Measurements from ENCODE around the gene CDCP2. TPM values are rescaled to one million over a fixed set of nuclear protein-coding genes. Genes with fewer than 3 reads are reported as not detected.

CDCP2 gene
- total and polyA plus RNA-seq, 4 donors, result 0.06 to 0.08 TPM; not detected in 2

DNA sequence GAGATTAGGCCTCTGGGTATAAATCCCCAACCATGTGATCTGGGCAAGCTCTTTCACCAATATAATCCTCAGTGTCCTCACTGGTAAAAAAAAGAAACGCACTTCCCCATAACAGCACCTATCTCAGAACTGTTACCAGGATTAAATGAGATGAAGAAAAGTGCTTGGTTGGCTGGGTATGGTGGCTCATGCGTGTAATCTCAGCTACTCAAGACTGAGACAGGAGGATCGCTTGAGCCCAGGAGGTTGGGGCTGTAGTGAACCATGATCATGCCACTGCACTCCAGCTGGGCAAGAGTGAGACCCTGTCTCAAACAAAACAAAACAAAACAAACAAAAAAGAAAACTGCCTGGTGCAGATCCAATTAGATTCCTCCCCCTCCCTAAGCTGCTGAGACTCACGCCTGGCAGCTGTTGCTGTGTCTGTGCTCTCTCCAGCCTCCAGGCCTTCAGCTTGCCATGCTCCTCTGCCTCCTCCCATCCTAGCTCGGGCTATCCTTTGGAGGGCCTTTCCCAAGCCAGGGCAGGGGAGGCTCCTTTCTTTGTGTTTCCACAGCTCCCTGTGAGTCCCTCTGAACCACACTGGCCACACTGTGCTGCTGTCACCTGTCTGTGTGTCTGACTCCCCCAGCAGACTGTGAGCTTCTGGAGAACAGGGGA, 28.0 kb upstream of the CDCP2 start:
- Histone ChIP-seq H3K27me3 (ENCODE audit: control insufficient read depth, insufficient read depth, low read length) (no peaks in the 10 kb centered on the region), H3K4me1 (ENCODE audit: control insufficient read depth, insufficient read depth, low read length) (no peaks in the 10 kb centered on the region), H3K36me3 (ENCODE audit: control insufficient read depth, insufficient read depth, low read length) (peaks cover 23% of the 10 kb centered on the region), H3K9me3 (ENCODE audit: control insufficient read depth, insufficient read depth, low read length) (no peaks in the 10 kb centered on the region), H3K27ac (ENCODE audit: low read depth, low read length) (no peak overlapping the region), H3K4me3 (ENCODE audit: low read depth, low read length) (no peak overlapping the region)
- WGBS (ENCODE audit: insufficient coverage), result 63% methylated on average over 2 of the region's 5 CpGs
- no peak for DNase-seq (ENCODE audit: low read depth in 4 of 6, low spot score in 6 of 6)

DNA sequence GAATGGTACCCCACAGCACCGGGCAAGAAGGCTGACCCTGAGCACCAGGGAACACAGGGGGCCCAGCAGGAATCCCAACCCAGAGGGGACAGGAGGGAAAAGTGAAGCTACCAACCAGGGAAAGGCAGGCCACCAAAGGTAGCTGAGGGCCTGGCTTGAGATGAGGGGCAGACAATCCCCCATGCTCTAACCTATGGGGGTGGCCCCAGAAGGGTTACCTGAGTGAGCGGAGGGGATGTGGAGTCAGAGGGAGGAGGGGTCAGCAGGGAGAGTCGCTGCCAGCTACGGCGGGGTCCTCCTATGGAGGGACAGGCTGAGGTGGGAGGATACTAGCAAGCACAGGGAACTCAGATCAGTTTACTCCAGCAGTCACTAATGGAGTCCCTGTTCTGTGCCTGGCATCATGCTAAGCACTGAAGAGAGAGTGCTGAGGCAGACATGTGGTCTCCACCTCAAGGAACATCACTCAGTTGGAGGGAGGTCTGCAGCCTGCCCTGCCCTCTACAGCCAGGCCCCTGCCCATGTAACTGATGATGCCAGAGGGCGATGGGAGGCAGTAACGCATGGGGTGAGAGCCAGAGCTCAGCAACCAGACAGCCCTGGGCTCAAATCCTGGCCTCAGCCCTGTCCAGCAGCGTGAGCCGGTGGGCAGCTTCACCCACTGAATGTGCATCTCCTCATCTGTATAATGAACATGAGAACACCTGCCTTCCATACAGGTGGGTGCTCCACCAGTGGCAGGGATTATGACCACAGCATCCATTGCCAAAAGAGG, 25.7 kb upstream of the CDCP2 start:
- Histone ChIP-seq H3K27me3 (ENCODE audit: control insufficient read depth, insufficient read depth, low read length) (no peaks in the 10 kb centered on the region), H3K27ac (ENCODE audit: low read depth, low read length) (no peak overlapping the region), H3K36me3 (ENCODE audit: control insufficient read depth, insufficient read depth, low read length) (peaks cover 23% of the 10 kb centered on the region), H3K9me3 (ENCODE audit: control insufficient read depth, insufficient read depth, low read length) (no peaks in the 10 kb centered on the region), H3K4me3 (ENCODE audit: low read depth, low read length) (no peak overlapping the region), H3K4me1 (ENCODE audit: control insufficient read depth, insufficient read depth, low read length) (peaks cover 11% of the 10 kb centered on the region)
- WGBS (ENCODE audit: insufficient coverage), result 95% methylated on average over 8 of the region's 9 CpGs
- no peak for DNase-seq (ENCODE audit: low read depth in 4 of 6, low spot score in 6 of 6)

DNA sequence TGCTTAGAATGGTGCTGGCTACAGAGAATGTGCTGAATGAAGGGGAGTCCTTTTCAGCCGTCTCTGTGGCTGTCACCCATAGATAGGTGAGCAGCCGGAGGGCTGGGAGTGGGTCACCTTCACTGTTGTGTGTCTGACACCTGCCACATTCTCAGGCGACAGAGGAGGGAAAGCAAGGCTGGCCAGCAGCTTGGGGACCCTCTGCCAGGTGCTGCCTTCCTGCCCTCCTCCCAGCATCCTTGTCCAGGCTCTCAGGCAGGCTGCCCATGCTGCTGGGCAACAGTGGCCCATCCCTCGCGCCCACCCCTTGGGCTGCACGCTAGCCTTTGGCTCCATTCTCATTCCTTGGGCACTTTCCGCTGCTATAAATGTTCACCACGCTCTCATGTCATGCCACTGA, 24.9 kb upstream of the CDCP2 start:
- DNase-seq (ENCODE audit: low read depth in 4 of 6, low spot score in 6 of 6), result no peak
- Histone ChIP-seq H3K27ac (ENCODE audit: low read depth, low read length) (no peak overlapping the region), H3K27me3 (ENCODE audit: control insufficient read depth, insufficient read depth, low read length) (no peaks in the 10 kb centered on the region), H3K36me3 (ENCODE audit: control insufficient read depth, insufficient read depth, low read length) (peaks cover 23% of the 10 kb centered on the region), H3K4me3 (ENCODE audit: low read depth, low read length) (no peak overlapping the region), H3K9me3 (ENCODE audit: control insufficient read depth, insufficient read depth, low read length) (no peaks in the 10 kb centered on the region), H3K4me1 (ENCODE audit: control insufficient read depth, insufficient read depth, low read length) (peaks cover 12% of the 10 kb centered on the region)
- WGBS (ENCODE audit: insufficient coverage), result 81% methylated on average over 8 of the region's 8 CpGs

DNA sequence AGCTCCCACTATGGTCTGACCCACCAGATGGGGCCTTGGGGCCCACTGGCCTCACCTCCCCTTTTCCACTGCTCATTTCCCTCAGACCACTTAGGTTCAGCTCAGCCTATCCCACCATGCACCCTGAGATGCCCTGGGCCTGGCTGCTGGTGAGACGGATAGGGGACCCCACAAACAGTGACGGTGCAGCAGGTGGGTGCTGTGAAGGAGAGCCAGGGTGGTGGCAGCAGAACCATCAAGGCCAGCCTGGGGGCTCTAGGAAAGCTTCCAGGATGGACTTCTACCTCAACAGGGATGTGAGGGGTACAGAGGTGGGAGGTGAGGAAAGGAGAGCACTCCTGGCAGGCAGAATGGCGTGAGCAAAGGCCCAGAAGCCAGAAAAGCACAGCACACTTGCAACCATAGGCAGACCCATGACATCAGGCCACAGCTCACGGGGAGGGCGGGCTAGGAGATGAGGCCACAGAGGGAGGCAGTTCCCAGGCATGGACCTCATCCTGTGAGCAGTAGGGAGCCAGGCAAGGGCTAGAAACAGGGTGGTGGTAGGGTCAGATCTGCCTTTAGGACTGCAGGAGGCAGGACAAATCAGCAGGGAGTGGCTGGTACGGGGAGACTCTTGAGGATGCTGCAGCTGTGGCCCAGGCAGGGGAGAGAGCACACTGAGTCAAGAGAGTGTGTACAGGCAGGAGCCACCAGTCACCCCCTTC, 24.0 kb upstream of the CDCP2 start:
- no peak for DNase-seq (ENCODE audit: low read depth in 4 of 6, low spot score in 6 of 6)
- H3K27ac ChIP-seq (ENCODE audit: low read depth, low read length), result no peak overlapping the region
- H3K36me3 ChIP-seq (ENCODE audit: control insufficient read depth, insufficient read depth, low read length), result peaks cover 23% of the 10 kb centered on the region
- H3K4me3 ChIP-seq (ENCODE audit: low read depth, low read length), result no peak overlapping the region
- H3K27me3 ChIP-seq (ENCODE audit: control insufficient read depth, insufficient read depth, low read length), result no peaks in the 10 kb centered on the region
- 88% methylated on average over 6 of the region's 6 CpGs for WGBS (ENCODE audit: insufficient coverage)
- no peaks in the 10 kb centered on the region for H3K9me3 ChIP-seq (ENCODE audit: control insufficient read depth, insufficient read depth, low read length)
- peaks cover 12% of the 10 kb centered on the region for H3K4me1 ChIP-seq (ENCODE audit: control insufficient read depth, insufficient read depth, low read length)

DNA sequence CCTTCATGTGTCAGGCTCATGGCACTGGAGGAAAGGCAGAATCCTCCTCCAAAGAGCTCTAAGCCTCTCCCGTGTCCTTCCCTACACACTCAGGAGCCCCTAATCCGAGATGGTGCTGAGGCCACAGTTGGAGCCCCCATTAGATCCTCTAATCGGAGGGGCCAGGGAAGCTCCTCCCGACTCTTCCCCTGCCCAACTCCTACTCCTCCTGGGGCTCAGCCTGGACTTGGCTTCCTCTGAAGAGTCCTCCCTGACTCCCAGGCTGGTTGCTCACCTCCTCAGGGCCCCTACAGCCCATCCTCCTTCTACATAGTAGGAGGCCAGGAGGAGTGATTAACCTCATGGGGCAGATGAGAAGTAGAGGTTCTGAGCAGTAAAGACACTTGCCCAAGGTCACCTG, 21.3 kb upstream of the CDCP2 start:
- no peaks in the 10 kb centered on the region for H3K9me3 ChIP-seq (ENCODE audit: control insufficient read depth, insufficient read depth, low read length)
- no peak overlapping the region for H3K4me3 ChIP-seq (ENCODE audit: low read depth, low read length)
- peaks cover 19% of the 10 kb centered on the region for H3K36me3 ChIP-seq (ENCODE audit: control insufficient read depth, insufficient read depth, low read length)
- peaks cover 12% of the 10 kb centered on the region for H3K4me1 ChIP-seq (ENCODE audit: control insufficient read depth, insufficient read depth, low read length)
- H3K27me3 ChIP-seq (ENCODE audit: control insufficient read depth, insufficient read depth, low read length), result no peaks in the 10 kb centered on the region
- H3K27ac ChIP-seq (ENCODE audit: low read depth, low read length), result no peak overlapping the region
- no peak for DNase-seq (ENCODE audit: low read depth in 4 of 6, low spot score in 6 of 6)
- 69% methylated on average over 3 of the region's 4 CpGs for WGBS (ENCODE audit: insufficient coverage)

DNA sequence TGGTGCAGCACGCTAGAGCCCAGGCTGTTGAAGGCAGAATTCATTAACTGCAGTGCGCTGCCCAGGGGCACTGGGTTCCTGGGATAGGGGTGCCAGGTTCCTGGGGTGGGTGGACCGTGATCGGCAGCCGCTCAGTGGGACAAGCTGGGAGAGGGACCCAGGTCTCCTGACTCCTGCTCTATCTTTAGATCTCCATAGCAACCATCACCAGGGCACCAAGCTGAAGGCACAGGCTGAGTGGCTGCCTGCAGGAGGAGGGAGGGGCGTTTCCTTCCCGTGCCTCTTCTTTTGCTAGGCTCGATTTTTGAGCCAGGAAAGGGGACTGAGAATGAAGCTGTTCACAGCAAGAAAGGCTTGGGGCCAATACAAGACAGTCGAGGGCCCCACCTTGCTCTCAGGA, 20.9 kb upstream of the CDCP2 start:
- Histone ChIP-seq H3K9me3 (ENCODE audit: control insufficient read depth, insufficient read depth, low read length) (no peaks in the 10 kb centered on the region), H3K27me3 (ENCODE audit: control insufficient read depth, insufficient read depth, low read length) (no peaks in the 10 kb centered on the region), H3K4me3 (ENCODE audit: low read depth, low read length) (no peak overlapping the region), H3K27ac (ENCODE audit: low read depth, low read length) (no peak overlapping the region), H3K36me3 (ENCODE audit: control insufficient read depth, insufficient read depth, low read length) (peaks cover 15% of the 10 kb centered on the region), H3K4me1 (ENCODE audit: control insufficient read depth, insufficient read depth, low read length) (peaks cover 12% of the 10 kb centered on the region)
- peak in 3 of 6 donors; percentile 1 to 64 (median 21) for DNase-seq (ENCODE audit: low read depth in 4 of 6, low spot score in 6 of 6)
- WGBS (ENCODE audit: insufficient coverage), result 38% methylated on average over 5 of the region's 9 CpGs

DNA sequence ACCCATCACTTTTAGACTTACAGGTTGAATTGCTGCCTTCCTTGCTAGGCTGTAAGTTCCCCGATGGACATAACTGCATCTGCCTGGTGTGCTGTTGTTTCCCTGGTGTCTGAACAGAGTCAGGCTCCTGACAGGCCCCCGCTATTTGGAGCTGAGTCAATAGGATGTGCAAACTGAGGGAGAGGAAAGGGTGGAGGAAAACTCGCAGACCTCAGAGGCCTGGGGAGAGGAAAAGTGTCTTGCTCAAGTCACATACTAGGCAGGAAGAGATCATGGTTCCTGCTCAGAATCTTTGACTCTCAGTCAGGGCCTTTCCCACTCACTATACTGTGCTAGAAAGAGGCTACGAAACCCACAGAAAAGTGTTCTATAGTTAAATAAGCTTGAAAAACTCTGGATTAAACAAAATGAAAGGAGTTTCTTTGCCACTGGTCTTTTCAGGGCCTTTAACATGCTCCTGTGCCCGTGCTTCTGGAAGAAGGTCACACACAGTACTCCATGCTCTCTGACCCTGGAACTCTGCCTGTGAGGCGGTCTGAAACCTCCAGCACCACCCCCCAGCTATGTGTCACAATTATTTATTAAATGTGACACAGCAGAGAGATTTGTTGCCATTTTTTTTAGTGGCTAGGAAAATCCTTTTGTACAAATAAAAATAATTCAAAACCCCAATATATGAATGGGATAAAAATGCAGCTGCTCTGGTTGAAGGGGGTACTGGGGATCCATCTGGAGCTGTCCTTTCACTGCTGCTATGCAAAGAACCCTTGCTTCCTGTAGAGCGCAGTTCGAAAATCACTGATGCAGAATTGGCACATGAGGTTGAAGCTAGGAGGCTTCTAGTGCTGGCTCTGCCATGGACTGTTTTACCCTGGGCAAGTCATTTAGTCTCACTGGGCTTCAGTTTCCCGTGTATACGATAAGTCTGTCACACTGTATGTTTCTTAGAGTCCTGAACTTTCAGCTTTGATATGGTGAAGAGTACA, 20.1 kb upstream of the CDCP2 start:
- Histone ChIP-seq H3K36me3 (ENCODE audit: control insufficient read depth, insufficient read depth, low read length) (peaks cover 8% of the 10 kb centered on the region), H3K27ac (ENCODE audit: low read depth, low read length) (no peak overlapping the region), H3K4me3 (ENCODE audit: low read depth, low read length) (no peak overlapping the region), H3K4me1 (ENCODE audit: control insufficient read depth, insufficient read depth, low read length) (peaks cover 12% of the 10 kb centered on the region), H3K9me3 (ENCODE audit: control insufficient read depth, insufficient read depth, low read length) (no peaks in the 10 kb centered on the region), H3K27me3 (ENCODE audit: control insufficient read depth, insufficient read depth, low read length) (no peaks in the 10 kb centered on the region)
- WGBS (ENCODE audit: insufficient coverage), result 91% methylated on average over 3 of the region's 10 CpGs
- DNase-seq (ENCODE audit: low read depth in 4 of 6, low spot score in 6 of 6), result peak in 1 of 6 donors; percentile 13

DNA sequence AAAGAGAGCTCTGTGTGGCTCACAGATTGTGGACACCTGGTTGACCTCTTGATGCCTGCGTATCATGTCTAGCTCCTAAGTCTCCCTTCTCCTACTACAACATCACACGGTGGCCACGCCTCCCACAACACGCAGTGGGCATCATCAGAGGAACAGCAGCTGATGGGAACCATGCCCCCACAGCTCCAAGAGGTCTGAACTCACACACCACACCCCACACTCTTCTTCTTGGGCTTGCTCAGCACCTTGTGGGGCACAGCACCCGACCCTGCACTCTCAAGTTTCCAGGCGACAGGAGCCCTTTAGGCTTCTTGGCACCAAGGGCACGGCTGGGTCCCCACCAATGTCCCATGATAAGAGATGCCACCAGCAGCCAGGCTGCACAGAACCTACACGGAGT, 18.8 kb upstream of the CDCP2 start:
- no peaks in the 10 kb centered on the region for H3K27me3 ChIP-seq (ENCODE audit: control insufficient read depth, insufficient read depth, low read length)

DNA sequence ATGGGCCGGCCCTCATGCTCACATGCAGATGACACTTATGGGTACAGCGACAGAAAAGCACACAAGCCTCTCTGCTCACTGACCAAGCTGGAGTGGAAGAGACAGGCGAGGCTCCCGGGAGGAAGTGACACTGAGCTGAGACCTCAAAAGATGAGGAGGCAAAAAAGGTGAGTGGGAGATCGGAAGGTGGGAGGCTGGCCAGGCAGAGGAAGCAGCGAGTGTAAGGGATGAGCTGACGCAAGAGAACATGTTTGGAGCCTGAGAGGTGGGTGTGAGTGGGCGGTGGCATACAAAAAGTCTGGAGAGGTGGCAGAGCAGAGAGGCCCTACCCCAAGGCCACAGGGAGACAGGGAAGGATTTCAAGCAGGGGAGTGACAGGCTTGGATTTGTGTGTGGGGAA, 18.2 kb upstream of the CDCP2 start:
- Histone ChIP-seq H3K4me1 (ENCODE audit: control insufficient read depth, insufficient read depth, low read length) (peaks cover 12% of the 10 kb centered on the region), H3K4me3 (ENCODE audit: low read depth, low read length) (no peak overlapping the region), H3K9me3 (ENCODE audit: control insufficient read depth, insufficient read depth, low read length) (no peaks in the 10 kb centered on the region), H3K36me3 (ENCODE audit: control insufficient read depth, insufficient read depth, low read length) (no peaks in the 10 kb centered on the region), H3K27me3 (ENCODE audit: control insufficient read depth, insufficient read depth, low read length) (no peaks in the 10 kb centered on the region), H3K27ac (ENCODE audit: low read depth, low read length) (no peak overlapping the region)
- DNase-seq (ENCODE audit: low read depth in 4 of 6, low spot score in 6 of 6), result no peak
- 95% methylated on average over 8 of the region's 8 CpGs for WGBS (ENCODE audit: insufficient coverage)

More for the DNA sequence above, 18.8 kb upstream of the CDCP2 start:
- DNase-seq (ENCODE audit: low read depth in 4 of 6, low spot score in 6 of 6), result no peak
- Histone ChIP-seq H3K27ac (ENCODE audit: low read depth, low read length) (no peak overlapping the region), H3K4me1 (ENCODE audit: control insufficient read depth, insufficient read depth, low read length) (peaks cover 12% of the 10 kb centered on the region), H3K9me3 (ENCODE audit: control insufficient read depth, insufficient read depth, low read length) (no peaks in the 10 kb centered on the region), H3K4me3 (ENCODE audit: low read depth, low read length) (no peak overlapping the region), H3K36me3 (ENCODE audit: control insufficient read depth, insufficient read depth, low read length) (peaks cover 2% of the 10 kb centered on the region)
- WGBS (ENCODE audit: insufficient coverage), result 92% methylated on average over 5 of the region's 8 CpGs

Data from spinal cord (tissue), 10 donors.